ENCODE data around the gene ARL10.

The ARL10 gene

DNA sequence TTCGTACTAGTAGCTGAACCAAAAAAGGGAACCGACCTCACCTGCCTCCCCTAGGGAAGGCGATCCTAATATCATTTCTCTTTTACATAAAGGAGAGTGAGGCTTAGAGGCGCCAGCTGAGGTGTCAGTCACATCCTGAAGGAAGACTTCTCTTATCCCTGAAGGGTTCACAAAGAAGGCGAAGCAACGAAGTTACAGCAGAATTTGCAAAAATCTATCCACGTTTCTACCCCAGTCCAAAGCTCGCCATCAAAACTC lies 3.1 kb upstream of the ARL10 start:
- Histone ChIP-seq H3K4me3 (peak overlapping the region; percentile 83), H3K27ac (peak overlapping the region; percentile 70 to 74)
- no peak for DNase-seq (ENCODE audit: low spot score)
- TF ChIP-seq, protein P1, sequence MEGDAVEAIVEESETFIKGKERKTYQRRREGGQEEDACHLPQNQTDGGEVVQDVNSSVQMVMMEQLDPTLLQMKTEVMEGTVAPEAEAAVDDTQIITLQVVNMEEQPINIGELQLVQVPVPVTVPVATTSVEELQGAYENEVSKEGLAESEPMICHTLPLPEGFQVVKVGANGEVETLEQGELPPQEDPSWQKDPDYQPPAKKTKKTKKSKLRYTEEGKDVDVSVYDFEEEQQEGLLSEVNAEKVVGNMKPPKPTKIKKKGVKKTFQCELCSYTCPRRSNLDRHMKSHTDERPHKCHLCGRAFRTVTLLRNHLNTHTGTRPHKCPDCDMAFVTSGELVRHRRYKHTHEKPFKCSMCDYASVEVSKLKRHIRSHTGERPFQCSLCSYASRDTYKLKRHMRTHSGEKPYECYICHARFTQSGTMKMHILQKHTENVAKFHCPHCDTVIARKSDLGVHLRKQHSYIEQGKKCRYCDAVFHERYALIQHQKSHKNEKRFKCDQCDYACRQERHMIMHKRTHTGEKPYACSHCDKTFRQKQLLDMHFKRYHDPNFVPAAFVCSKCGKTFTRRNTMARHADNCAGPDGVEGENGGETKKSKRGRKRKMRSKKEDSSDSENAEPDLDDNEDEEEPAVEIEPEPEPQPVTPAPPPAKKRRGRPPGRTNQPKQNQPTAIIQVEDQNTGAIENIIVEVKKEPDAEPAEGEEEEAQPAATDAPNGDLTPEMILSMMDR (IDR thresholded peaks at IDR 0.05), result no peak

- TF ChIP-seq, protein P1 (IDR thresholded peaks at IDR 0.05), result no peak
- no peak for DNase-seq (ENCODE audit: low spot score)
- Histone ChIP-seq H3K27ac (peak overlapping the region; percentile 74 to 88), H3K4me3 (peak overlapping the region; percentile 90)
These were observed 429 bp upstream of the ARL10 start for GRCh38 chr5:176364765-176365350.

DNA sequence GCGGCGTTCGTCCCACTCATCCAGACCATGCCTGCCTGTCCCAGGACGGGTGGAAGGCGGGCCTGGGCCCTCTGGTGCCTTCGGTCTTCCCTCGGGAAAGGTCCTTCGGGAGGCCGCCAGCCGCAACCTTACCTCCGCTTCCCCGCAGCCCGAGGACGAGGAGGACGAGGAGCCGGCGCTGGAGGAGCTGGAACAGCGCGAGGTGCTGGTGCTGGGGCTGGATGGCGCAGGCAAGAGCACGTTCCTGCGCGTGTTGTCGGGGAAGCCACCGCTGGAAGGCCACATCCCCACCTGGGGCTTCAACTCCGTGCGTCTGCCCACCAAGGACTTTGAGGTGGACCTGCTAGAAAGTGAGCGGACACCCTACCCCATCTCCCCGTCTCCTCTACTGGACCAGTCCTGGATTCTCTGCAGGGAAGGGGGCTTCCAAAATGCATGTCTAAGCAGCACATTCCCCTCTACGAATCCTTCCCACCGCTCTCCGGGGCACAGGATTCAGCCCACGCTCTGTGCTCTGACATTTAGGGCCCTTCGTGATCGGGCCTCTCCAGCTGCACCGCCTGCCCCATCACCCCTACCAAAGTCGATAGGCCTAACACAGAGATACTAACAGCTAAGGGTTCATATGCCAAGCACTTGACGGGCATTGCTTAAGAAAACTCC lies 1.1 kb downstream of the ARL10 start:
- peak overlapping the region; percentile 74 to 88 for H3K27ac ChIP-seq
- no peak for DNase-seq (ENCODE audit: low spot score)
- TF ChIP-seq, protein P1 (IDR thresholded peaks at IDR 0.05), result no peak
- peak overlapping the region; percentile 90 for H3K4me3 ChIP-seq

DNA sequence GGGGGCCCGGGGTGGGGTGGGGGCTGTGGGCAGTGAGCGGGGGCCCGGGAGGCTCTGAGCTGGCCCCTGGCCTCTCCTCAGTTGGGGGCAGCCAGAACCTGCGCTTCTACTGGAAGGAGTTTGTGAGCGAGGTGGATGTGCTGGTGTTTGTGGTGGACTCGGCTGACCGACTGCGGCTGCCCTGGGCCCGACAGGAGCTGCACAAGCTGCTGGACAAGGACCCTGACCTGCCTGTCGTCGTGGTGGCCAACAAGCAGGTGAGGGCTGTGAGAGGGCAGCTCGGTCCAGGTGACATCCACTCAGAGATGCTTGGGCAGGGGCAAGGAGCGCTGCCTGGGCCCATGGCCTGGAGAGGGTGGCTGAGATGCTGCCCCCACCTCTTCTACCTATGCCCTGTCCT lies 3.4 kb downstream of the ARL10 start:
- Histone ChIP-seq H3K27ac (no peak overlapping the region), H3K4me3 (no peak overlapping the region)
- peak; percentile 69 for DNase-seq (ENCODE audit: low spot score)
- TF ChIP-seq, protein P1 (IDR thresholded peaks at IDR 0.05), result no peak

GRCh38 chr5:176369934-176370711 lies 4.8 kb downstream of the ARL10 start:
- no peak overlapping the region for H3K27ac ChIP-seq
- DNase-seq (ENCODE audit: low spot score), result no peak
- H3K4me3 ChIP-seq, result no peak overlapping the region
- TF ChIP-seq, protein P1 (IDR thresholded peaks at IDR 0.05), result no peak

DNA sequence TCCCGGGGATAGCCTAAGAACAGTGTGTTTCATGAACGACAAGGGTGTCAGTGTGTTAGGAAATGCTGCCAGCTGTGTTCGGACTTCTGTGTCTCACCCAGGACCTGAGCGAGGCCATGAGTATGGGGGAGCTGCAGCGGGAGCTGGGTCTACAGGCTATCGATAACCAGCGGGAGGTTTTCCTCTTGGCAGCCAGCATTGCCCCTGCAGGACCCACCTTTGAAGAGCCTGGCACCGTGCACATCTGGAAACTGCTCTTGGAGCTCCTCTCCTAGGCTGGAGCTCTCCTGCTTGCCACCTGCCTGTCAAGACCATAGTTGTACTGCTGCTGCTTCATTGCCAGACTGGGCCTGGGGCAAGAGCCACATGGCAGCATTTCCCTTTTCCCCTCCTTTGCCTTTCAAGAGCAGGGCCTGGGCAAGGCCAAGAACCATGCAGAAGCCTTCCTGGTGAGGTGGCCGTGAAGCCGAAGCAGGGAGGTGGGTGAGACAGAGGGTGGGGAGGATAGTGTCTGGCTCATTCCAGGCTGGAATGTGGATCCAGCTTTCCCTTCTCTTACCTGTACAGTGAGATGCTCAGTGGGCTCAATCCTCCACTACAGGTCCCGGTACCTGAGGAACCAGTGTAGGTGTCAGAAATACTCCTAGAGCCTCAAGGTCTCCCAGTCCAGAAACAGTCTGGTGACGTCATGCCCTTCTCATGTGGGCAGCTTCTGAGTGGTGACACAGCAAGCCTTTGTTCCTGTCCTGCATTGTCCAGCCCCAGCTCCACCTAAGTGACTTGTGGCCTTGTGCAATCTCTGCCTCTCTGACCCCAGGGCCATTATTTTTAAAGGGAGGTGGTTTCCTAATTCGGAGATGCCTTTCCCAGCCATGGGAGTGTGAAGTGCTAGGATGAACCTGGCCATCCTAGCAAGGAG lies 6.6 kb downstream of the ARL10 start:
- TF ChIP-seq, protein P1 (IDR thresholded peaks at IDR 0.05), result no peak
- H3K27ac ChIP-seq, result peak overlapping the region in 1 of 2 donors; percentile 0
- DNase-seq (ENCODE audit: low spot score), result no peak

More for the DNA sequence above, 6.6 kb downstream of the ARL10 start:
- H3K4me3 ChIP-seq, result no peak overlapping the region
